ENCODE measurements around the gene CHRNG.

GRCh38 chr2:232575404-232575746 is 35.9 kb downstream of the CHRNG start:
- no peak for TF ChIP-seq CTCF (IDR thresholded peaks at IDR 0.05)
- TF ChIP-seq CEBPB (IDR thresholded peaks at IDR 0.05): no peak
- no peak for TF ChIP-seq EHMT2 (IDR thresholded peaks at IDR 0.05; ENCODE audit: low read depth)

Data from A549 (cell line).